HG03469 (cell line): ENCODE measurements around the gene EHMT2.
"Not testable (repeated sequence)": the region's sequence is repeated elsewhere in the genome, so short reads cannot be mapped to it uniquely, and the experiment has no call there.

ENCODE experiments used
- ATAC-seq: cut with Tn5 transposase; IDR thresholded peaks from one replicate; pipeline ENCODE4 v1.9.1; 2021; ENCODE audit warnings: mild to moderate bottlenecking, moderate library complexity, moderate number of reproducible peaks; ENCODE audit not compliant: unreplicated experiment

EHMT2 gene

GRCh38 chr6:31897612-31898382 lies at the start of gene EHMT2:
EHMT2 (minus strand) TSS chr6:31897698; CDS start chr6:31897677, 21 bp downstream.
- no peak for ATAC-seq

GRCh38 chr6:31947070-31947675 lies 49.7 kb upstream of the EHMT2 start:
- no peak for ATAC-seq

- ATAC-seq, result no peak
Observed at GRCh38 chr6:31946370-31946885, 48.9 kb upstream of the EHMT2 start.

GRCh38 chr6:31945507-31946369 lies 48.2 kb upstream of the EHMT2 start, which contains the start of gene CFB:
CFB (plus strand) TSS chr6:31946095; CDS start chr6:31946222, 127 bp downstream.
- no peak for ATAC-seq

DNA sequence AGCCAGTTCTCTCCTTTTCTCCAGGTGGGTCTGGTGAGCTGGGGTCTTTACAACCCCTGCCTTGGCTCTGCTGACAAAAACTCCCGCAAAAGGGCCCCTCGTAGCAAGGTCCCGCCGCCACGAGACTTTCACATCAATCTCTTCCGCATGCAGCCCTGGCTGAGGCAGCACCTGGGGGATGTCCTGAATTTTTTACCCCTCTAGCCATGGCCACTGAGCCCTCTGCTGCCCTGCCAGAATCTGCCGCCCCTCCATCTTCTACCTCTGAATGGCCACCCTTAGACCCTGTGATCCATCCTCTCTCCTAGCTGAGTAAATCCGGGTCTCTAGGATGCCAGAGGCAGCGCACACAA lies 47.6 kb upstream of the EHMT2 start:
- ATAC-seq, result no peak

DNA sequence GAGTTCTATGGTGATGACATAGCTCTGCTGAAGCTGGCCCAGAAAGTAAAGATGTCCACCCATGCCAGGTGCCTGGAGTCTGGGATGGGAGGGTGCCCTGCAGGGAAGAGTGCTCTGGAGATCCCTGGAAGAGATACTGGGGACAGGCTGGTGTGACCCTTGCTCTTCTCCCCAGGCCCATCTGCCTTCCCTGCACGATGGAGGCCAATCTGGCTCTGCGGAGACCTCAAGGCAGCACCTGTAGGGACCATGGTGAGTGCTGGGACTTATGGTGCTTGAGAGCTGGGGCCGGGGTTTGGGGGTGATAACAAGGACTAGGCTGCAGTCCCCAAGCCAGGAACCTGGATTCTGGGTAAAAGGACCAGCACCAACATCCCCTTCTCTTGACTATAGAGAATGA lies 46.2 kb upstream of the EHMT2 start:
- ATAC-seq, result no peak

- no peak for ATAC-seq
Observed at GRCh38 chr6:31940256-31940664, 42.8 kb upstream of the EHMT2 start.

GRCh38 chr6:31935823-31936222 lies 38.3 kb upstream of the EHMT2 start:
- no peak for ATAC-seq

- no peak for ATAC-seq
Observed at GRCh38 chr6:31935021-31935420, 37.5 kb upstream of the EHMT2 start.

- ATAC-seq, result no peak
Observed at GRCh38 chr6:31933537-31933936, 36.0 kb upstream of the EHMT2 start.

GRCh38 chr6:31932137-31932536 lies 34.6 kb upstream of the EHMT2 start:
- ATAC-seq, result not testable (repeated sequence)

DNA sequence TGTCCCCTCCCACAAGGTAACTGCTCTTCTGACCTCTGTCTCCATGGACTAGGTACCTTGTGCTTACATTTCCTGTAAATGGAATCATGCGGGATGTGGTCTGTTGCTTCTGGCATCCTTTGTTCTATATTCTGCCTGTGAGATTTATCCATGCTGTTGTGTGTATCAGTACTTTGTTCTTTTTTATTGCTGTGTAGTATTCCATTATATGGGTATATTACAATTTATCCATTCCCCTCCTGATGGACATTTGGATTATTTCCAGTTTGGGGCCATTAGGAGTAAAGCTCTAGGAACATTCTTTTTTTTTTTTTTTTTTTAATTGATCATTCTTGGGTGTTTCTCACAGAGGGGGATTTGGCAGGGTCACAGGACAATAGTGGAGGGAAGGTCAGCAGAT lies 33.5 kb upstream of the EHMT2 start:
- ATAC-seq, result no peak

DNA sequence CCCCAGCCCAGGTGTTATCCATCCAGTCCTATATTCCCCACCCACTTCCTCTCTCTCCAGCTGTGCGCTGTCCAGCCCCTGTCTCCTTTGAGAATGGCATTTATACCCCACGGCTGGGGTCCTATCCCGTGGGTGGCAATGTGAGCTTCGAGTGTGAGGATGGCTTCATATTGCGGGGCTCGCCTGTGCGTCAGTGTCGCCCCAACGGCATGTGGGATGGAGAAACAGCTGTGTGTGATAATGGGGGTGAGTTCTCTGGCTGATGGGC lies 31.1 kb upstream of the EHMT2 start:
- ATAC-seq, result no peak

DNA sequence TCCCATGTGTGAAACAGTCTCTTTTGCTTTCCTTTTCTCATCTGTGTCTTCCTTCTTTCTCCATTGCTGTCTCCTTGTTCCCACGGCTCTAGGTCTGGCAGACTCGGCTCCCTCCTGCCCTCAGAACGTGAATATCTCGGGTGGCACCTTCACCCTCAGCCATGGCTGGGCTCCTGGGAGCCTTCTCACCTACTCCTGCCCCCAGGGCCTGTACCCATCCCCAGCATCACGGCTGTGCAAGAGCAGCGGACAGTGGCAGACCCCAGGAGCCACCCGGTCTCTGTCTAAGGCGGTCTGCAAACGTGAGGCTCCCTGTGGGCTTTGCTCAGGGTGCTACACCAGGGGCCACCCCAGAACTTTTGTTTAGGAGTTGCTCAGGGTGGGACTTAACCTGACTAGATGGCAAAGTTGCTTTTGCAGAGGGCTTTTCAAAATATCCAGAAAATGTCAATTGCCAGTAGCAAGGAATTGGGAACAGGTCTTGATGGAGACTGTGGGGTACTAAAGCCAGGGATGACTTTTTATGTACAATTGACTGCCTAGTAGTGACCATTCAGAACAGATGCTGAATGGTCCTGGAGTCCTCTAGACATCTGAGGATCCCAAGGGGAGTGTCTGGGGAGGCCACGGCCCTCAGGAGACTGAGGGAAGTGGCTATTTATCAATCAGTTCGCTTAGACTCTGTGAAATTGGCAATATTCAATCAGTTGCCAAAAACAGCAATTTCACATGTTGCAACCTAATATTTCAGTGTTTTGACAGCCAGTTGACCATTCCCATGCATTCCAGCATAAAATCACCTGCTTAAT lies 30.6 kb upstream of the EHMT2 start:
- ATAC-seq, result no peak

- ATAC-seq, result no peak
Observed at GRCh38 chr6:31927242-31927862, 29.9 kb upstream of the EHMT2 start, which contains the start of gene C2. C2 (plus strand) TSS chr6:31927717; CDS start chr6:31927753, 36 bp downstream.

- no peak for ATAC-seq
Observed at GRCh38 chr6:31922942-31923341, 25.4 kb upstream of the EHMT2 start.

DNA sequence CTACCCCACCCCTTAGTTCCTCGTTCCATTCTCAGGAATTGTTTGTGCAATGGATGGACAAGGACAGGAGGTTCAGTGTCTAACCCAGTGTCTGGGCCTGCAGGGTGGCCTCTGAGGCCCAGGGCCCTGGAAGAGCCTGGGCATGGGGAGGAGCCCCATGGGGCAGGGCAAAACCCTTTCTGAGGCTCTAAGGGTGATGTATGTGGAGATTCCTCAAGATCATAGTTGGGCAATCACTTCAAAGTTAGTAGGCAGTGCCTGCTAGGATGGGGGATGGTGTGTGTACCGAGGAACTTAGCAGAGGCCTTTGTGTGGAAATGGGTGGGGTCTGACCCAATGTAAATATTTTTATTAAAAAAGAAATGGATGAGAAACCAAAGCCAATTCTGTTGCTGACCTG lies 23.3 kb upstream of the EHMT2 start:
- ATAC-seq, result no peak

DNA sequence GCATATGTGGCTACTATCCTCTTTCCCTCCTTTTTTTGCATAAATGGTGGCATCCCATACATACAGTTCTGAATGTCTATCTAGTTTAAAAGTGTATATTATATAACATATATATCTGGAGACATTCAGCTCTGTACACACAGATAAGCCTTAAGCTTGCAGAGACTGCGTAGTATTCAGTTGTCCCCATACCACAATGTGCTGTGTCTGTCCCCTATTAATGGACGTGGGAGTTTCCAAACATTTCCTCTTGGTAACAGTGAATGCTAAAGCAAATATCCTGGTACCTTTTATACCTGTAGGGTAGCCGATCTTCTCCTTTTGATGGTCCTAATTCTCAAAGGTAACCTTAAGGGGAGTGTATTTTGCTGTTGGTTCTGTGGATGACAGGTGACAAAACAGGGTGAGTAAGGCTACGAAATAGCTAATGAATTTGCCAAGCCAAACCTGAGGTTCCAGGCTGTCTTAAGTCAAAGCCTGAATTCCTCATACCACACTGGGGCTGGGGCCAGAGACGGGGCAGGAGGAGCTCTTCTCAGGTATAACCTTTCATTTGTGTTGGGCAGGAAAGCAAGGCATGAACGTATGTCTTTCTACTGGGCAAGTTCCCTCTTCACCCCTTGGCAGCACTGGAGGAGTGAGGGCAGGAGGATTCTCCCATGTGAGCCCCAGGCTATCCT lies 22.3 kb upstream of the EHMT2 start:
- no peak for ATAC-seq

DNA sequence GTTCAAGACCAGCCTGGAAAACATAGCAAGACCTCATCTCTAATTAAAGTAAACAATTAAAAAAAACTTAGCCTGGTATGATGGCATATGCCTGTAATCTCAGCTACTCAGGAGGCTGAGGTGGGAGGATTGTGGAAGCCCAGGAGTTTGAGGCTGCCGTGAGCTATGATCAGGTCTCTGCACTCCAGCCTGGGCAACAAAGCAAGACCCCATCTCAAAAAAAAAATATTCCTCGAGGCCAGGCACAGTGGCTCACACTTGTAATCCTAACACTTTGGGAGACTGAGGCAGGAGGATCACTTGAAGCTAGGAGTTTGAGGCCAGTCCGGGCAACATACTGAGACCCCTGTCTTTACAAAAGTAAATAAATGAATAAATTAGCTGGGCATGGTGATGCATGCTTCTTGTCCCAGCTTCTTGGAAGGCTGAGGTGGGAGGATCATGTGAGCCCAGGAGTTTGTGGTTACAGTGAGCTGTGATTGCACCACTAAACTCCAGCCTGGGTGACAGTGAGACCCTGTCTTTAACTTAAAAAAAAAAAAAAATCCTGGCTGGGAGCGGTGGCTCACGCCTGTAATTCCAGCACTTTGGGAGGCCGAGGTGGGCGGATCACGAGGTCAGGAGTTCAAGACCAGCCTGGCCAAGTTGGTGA lies 20.7 kb upstream of the EHMT2 start:
- ATAC-seq, result no peak
